ENCODE data around the gene CRYBB3. TPM values are rescaled to one million over a fixed set of nuclear protein-coding genes. Genes with fewer than 3 reads are reported as not detected.

The CRYBB3 gene
- total RNA-seq, 4 donors from 2014 or later = not detected

DNA sequence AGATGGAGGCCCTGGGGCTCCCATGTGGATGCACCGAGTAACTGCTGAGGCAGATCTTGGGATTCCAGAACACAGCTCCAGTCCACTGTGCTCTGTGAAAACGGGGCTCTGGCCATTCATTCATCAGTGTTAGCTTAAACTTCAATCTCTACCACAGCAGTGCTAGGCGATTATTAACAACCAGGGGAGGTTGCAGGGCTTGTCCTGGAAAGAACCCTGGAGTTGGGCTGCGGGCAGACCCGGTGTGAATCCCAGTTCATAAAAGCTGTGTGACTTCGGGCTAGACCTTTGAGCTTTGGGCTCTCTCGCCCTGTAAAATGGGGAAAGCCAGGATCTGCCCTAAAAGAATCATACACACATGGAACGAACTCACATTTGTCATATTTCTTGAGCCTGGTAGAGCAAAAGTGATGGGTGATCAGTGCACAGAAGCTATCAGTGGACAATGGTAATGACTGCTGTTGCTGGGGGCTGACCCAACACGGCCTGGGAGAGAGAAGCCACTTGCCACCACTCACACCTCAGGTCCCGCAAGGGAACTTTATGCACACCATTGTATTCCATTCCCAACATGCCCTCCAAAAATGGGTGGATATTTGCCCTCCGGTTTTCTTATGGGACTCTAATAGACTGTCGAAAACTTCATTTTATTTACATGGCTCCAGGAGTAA, 15.6 kb upstream of the CRYBB3 start:
- ATAC-seq (ENCODE audit: low FRiP score) = no peak
- TF ChIP-seq, protein P1, sequence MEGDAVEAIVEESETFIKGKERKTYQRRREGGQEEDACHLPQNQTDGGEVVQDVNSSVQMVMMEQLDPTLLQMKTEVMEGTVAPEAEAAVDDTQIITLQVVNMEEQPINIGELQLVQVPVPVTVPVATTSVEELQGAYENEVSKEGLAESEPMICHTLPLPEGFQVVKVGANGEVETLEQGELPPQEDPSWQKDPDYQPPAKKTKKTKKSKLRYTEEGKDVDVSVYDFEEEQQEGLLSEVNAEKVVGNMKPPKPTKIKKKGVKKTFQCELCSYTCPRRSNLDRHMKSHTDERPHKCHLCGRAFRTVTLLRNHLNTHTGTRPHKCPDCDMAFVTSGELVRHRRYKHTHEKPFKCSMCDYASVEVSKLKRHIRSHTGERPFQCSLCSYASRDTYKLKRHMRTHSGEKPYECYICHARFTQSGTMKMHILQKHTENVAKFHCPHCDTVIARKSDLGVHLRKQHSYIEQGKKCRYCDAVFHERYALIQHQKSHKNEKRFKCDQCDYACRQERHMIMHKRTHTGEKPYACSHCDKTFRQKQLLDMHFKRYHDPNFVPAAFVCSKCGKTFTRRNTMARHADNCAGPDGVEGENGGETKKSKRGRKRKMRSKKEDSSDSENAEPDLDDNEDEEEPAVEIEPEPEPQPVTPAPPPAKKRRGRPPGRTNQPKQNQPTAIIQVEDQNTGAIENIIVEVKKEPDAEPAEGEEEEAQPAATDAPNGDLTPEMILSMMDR (IDR thresholded peaks at IDR 0.05) = no peak

DNA sequence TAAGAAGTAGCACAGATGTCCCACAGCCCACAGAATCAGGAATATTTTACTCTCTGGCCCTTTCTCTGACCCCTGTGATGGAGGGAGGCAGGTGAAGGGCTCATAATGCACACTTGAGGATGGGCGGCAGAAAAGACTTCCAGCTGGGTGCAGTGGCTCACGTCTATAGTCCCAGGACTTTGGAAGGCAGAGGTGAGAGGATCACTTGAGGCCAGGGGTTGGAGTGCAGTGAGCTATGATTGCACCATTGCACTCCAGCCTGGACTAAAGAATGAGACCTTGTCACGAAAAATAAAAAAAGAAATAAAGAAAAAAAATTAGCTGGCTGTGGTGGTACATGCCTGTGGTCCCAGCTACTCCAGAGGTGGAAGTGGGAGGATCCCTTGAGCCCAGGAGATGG, 13.5 kb upstream of the CRYBB3 start:
- no peak for DNase-seq (ENCODE audit: low spot score)
- TF ChIP-seq, protein P1 (IDR thresholded peaks at IDR 0.05) = no peak
- no peak for ATAC-seq (ENCODE audit: low FRiP score)

More for the DNA sequence above, 15.6 kb upstream of the CRYBB3 start:
- no peak for DNase-seq (ENCODE audit: low spot score)

DNA sequence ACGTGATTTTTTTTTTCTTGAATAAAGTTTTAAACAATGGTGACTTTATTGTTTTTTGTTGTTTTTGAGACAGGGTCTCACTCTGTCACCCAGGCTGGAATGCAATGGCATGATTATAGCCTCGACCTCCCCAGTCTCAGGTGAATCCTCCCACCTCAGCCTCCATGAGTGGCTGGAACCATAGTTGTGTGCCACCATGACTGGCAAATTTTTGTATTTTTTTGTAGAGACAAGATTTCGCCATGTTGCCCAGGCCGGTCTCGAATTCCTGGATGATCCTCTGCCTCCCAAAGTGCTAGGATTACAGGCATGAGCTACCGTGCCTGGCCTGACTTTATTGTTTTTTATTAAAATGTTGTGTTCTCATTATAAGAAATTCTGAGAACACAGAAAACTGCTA, 12.2 kb upstream of the CRYBB3 start:
- no peak for DNase-seq (ENCODE audit: low spot score)
- no peak for ATAC-seq (ENCODE audit: low FRiP score)
- TF ChIP-seq, protein P1 (IDR thresholded peaks at IDR 0.05) = no peak

DNA sequence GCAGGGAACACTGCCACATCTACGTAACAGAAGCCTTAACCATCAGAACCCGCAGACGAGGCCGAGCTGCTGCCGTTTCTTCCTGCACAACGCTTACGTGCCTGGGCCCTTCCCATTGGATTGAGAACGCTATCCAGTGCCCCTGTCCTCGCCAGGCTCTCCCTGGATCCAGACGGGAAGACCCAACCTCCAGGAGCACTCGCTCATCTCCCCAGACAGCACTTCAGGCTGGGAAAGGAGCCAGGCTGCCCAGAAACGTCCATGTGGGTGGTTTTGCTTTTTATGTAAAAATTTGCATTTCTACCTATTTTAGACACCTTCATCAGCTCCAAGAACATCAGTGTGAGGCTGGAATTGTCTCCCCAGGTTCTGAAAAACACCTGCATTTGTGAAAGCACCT, 7.3 kb upstream of the CRYBB3 start:
- DNase-seq (ENCODE audit: low spot score) (no peak), ATAC-seq (ENCODE audit: low FRiP score) (no peak)
- TF ChIP-seq, protein P1 (IDR thresholded peaks at IDR 0.05) = no peak

DNA sequence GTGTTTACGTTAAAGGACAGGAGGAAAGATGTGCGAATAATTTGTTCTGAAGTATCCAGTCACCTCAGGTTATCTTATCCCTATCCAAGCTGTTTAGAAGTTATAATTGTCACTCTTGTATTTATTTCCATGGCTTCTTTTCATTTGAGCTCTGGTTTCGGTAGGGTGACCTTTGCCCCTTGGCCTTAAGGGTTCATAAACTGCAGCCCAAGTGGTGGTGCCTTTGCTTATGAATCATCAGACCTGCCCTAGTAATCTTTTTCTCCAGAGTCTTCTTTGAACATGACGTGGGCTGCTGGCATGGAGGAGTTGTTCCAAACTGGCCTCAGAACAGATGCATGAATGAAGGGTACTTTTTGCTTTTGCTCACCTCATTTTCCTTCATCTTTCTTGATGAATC, 6.5 kb upstream of the CRYBB3 start:
- TF ChIP-seq, protein P1 (IDR thresholded peaks at IDR 0.05) = no peak
- no peak for ATAC-seq (ENCODE audit: low FRiP score)
- no peak for DNase-seq (ENCODE audit: low spot score)

DNA sequence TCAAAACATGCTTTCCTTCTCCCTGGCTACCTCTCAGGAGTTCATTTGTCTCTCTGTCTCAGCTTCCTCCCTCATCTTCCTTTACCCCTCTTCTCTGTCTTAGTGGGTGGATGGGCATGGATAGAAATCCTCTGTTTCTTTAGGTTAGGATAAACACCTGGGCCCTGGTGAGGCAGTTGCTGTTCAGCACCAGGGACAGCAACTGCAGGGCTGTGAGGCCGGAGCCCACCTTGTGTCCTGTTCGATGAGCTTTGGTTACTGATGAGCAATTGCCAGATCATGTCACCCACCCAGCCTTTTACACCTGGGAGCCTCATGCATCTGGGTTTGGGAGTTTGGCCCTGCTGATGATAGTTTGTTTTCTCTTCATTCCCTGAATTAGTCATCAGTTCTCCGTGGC, 6.1 kb upstream of the CRYBB3 start:
- DNase-seq (ENCODE audit: low spot score) (no peak), ATAC-seq (ENCODE audit: low FRiP score) (no peak)
- TF ChIP-seq, protein P1 (IDR thresholded peaks at IDR 0.05) = no peak

DNA sequence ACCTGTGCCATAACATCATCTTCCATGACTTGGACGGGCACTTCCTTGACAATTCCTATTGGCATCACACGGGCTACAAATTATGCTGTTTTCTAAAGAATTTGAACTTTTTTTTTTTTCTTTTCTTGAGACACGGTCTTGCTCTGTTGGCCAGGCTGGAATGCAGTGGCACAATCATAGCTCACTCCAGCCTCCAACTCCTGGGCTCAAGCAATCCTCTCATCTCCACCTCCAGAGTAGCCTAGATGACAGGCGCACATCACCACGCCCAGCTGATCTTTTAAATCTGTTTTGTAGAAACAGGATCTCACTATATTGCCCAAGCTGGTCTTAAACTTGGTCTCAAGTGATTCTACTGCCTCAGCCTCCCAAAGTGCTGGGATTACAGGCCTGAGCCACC, 3.3 kb upstream of the CRYBB3 start:
- TF ChIP-seq, protein P1 (IDR thresholded peaks at IDR 0.05) = no peak
- no peak for DNase-seq (ENCODE audit: low spot score)
- ATAC-seq (ENCODE audit: low FRiP score) = no peak
